Ishikawa (cell line): ENCODE results near the gene KRT77.

Experiments used
- CEBPB ChIP-seq: IDR thresholded peaks from 2 replicates; pipeline ENCODE4 v1.6.1; 2012
- CREB1 ChIP-seq: IDR thresholded peaks from 2 replicates; pipeline ENCODE4 v1.6.1; 2012; ENCODE audit warnings: low read depth
- EGR1 ChIP-seq: IDR thresholded peaks from 2 replicates; pipeline ENCODE4 v1.6.1; 2012
- EP300 ChIP-seq: IDR thresholded peaks from 2 replicates; pipeline ENCODE4 v1.6.1; 2012; ENCODE audit warnings: borderline replicate concordance
- FOXM1 ChIP-seq: IDR thresholded peaks from 2 replicates; pipeline ENCODE4 v1.6.1; 2012; ENCODE audit warnings: low read depth, borderline replicate concordance
- MAX ChIP-seq: IDR thresholded peaks from 2 replicates; pipeline ENCODE4 v1.6.1; 2012
- NFIC ChIP-seq: IDR thresholded peaks from 2 replicates; pipeline ENCODE4 v1.6.1; 2012
- RAD21 ChIP-seq: IDR thresholded peaks from 2 replicates; pipeline ENCODE4 v1.6.1; 2012; ENCODE audit warnings: low read depth
- REST ChIP-seq: IDR thresholded peaks from 2 replicates; pipeline ENCODE4 v1.6.1; 2012; ENCODE audit warnings: low read depth, mild to moderate bottlenecking
- TAF1 ChIP-seq: IDR thresholded peaks from 2 replicates; pipeline ENCODE4 v1.6.1; 2012; ENCODE audit warnings: low read depth, mild to moderate bottlenecking
- TCF12 ChIP-seq: IDR thresholded peaks from 2 replicates; pipeline ENCODE4 v1.6.1; 2012; ENCODE audit warnings: low read depth
- TEAD4 ChIP-seq: IDR thresholded peaks from 2 replicates; pipeline ENCODE4 v1.6.1; 2012
- USF1 ChIP-seq: IDR thresholded peaks from 2 replicates; pipeline ENCODE4 v1.6.1; 2012
- YY1 ChIP-seq: IDR thresholded peaks from 2 replicates; pipeline ENCODE4 v1.6.1; 2012; ENCODE audit warnings: low read depth
- ZBTB7A ChIP-seq: IDR thresholded peaks from 2 replicates; pipeline ENCODE4 v1.6.1; 2012; ENCODE audit warnings: low read depth

KRT77 gene

GRCh38 chr12:52659395-52659794 lies 43.9 kb downstream of the KRT77 start:
- TF ChIP-seq MAX (no peak), CREB1 (no peak), USF1 (no peak), TEAD4 (no peak), NFIC (no peak), EP300 (no peak), CEBPB (no peak), YY1 (no peak)

GRCh38 chr12:52658196-52658595 lies 45.1 kb downstream of the KRT77 start:
- TF ChIP-seq YY1: no peak
- no peak for TF ChIP-seq NFIC
- no peak for TF ChIP-seq TEAD4
- TF ChIP-seq TCF12: no peak
- TF ChIP-seq EGR1: no peak
- TF ChIP-seq ZBTB7A: no peak
- TF ChIP-seq MAX: no peak
- no peak for TF ChIP-seq CREB1
- TF ChIP-seq REST: no peak
- TF ChIP-seq FOXM1: no peak
- no peak for TF ChIP-seq EP300
- no peak for TF ChIP-seq USF1
- no peak for TF ChIP-seq RAD21
- no peak for TF ChIP-seq CEBPB
- no peak for TF ChIP-seq TAF1

- TF ChIP-seq TAF1 (no peak), CREB1 (no peak), YY1 (no peak), CEBPB (no peak), USF1 (no peak), REST (no peak), MAX (no peak), RAD21 (no peak), TEAD4 (no peak)
These were observed 45.9 kb downstream of the KRT77 start for GRCh38 chr12:52657250-52657902.

- TF ChIP-seq MAX: no peak
- no peak for TF ChIP-seq CEBPB
- no peak for TF ChIP-seq USF1
- TF ChIP-seq EP300: no peak
- TF ChIP-seq ZBTB7A: no peak
- TF ChIP-seq YY1: no peak
- TF ChIP-seq FOXM1: no peak
- TF ChIP-seq REST: no peak
- no peak for TF ChIP-seq TEAD4
- no peak for TF ChIP-seq EGR1
- no peak for TF ChIP-seq CREB1
These were observed 46.7 kb downstream of the KRT77 start for GRCh38 chr12:52656616-52657015.
